IPS-NIHi11 (cell line): Measurements from ENCODE around the gene NPBWR2.

Experiments
- DNase-seq: peaks from one replicate; pipeline ENCODE4 v3.0.0; 2012; ENCODE audit warnings: mixed read lengths, low spot score

NPBWR2 gene

DNA sequence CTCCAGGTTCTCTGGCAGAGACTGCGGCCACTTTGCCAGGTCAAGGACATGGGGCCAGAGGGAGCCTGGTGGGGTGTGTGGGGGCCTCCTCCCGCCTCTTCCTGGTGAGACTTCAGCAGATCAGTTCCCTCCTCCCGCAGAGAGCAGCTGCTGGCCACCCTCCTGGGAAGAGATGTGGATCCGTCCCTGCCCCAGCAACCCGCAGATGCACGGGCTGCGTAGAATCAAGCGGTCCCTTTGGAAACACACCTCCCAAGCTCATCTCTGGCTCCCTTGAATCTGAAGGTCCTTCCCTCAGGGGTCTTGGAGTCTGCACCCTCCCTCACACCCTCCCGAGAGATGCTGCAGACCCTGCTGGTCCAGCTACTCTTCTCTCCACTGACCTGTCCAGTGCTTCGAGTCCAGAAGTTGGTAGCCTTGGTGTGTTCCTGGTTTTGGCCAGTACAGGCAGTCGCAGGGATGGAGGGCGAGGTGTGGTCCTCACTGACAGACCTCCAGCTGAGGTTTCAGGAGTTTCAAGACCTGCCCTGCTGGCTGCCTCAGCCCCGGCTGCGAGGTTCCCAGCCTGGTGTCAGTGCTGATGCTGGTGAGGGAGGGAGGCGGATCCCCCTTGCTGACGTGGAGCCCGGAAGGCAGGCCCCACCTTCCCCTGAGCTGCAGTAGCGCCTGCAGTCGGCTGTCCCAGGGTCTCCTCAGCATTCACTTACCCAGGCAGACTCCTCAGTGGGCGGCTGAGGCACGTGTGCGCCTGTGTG is at the start of gene NPBWR2:
Gene NPBWR2, minus strand, starts transcription at position 585 of the 755 bp plus-strand sequence. CDS start 734 bp downstream, outside the sequence.
- peak; percentile 76 for DNase-seq

- no peak for DNase-seq
Observed at GRCh38 chr20:64156136-64156885, 48.9 kb upstream of the NPBWR2 start.

- DNase-seq: no peak
Observed at GRCh38 chr20:64155258-64156135, 48.1 kb upstream of the NPBWR2 start.

DNA sequence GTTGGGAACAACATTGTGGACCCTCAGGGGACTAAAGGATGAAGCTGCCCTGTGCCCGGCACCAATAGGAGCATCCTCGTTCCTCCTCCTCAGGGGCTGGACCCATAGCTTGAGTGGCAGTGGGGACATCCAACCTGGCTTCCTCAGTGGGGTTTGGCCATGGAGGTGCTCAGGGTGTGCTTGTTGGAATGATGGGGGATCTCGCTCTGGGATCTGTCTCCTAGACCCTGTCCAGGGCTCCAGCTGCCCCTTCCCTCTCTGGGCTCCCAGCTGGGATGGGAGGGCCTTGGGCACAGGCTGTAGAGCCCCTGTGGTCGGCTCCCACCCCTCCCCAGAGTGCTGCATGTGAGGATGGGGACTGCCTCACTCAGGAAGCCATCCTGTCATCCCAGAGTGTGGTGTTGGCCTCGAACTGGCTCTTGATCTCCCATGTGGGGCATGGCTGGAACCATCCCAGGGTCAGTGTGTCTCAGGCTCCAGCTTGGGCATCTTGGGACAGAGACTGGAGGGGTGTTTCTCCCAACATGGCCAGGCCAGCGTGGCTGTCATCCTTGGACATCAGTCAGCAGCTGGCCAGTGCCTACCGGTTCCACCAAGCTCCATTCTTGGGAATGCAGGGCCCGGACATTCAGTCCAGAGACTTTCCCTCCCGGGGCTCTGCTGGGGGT is 47.4 kb upstream of the NPBWR2 start:
- no peak for DNase-seq

- no peak for DNase-seq
Observed at GRCh38 chr20:64153861-64154589, 46.7 kb upstream of the NPBWR2 start.

DNA sequence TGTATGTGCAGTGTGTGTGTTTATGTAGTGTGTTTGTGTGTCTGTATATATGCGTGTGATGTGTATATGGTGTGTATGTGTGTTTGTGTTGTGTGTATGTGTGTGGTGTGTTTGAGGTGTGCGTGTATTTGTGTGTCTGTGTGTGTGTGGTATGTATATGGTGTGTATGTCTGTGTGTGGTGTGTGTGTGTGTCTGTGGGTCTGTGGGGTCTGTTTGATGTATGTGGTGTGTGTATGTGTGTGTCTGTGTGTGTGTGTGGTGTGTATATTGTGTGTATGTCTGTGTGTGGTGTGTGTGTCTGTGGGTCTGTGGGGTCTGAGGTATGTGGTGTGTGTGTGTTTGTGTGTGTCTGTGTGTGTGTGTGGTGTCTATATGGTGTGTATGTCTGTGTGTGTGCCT is 46.0 kb upstream of the NPBWR2 start:
- DNase-seq: no peak

GRCh38 chr20:64152906-64153305 is 45.5 kb upstream of the NPBWR2 start:
- DNase-seq: no peak

- no peak for DNase-seq
Observed at GRCh38 chr20:64151633-64152530, 44.5 kb upstream of the NPBWR2 start.

- DNase-seq: no peak
Observed at GRCh38 chr20:64150756-64151632, 43.6 kb upstream of the NPBWR2 start.

DNA sequence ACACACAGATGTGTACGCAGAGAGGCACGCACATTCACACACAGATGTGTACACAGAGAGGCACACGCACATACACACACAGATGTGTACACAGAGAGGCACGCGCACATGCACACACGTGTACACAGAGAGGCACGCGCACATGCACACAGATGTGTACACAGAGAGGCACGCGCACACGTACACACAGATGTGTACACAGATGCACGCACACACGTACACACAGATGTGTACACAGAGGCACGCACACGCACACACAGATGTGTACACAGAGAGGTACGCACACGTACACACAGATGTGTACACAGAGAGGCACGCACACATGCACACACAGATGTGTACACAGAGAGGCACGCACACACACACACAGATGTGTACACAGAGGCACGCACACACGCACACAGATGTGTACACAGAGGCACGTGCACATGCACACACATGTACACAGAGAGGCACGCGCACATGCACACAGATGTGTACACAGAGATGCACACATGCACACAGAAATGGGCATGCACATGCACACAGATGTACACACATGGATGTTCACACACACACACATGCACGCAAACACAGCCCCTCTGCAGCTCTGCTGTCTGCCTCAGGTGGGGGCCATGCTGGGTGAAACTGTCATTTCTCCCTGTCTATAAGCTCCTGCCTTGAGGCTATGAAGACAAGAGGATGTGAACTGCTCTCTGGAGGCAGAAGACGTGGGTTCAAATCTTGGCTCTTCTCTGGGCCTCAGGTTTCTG is 42.6 kb upstream of the NPBWR2 start:
- DNase-seq: no peak

DNA sequence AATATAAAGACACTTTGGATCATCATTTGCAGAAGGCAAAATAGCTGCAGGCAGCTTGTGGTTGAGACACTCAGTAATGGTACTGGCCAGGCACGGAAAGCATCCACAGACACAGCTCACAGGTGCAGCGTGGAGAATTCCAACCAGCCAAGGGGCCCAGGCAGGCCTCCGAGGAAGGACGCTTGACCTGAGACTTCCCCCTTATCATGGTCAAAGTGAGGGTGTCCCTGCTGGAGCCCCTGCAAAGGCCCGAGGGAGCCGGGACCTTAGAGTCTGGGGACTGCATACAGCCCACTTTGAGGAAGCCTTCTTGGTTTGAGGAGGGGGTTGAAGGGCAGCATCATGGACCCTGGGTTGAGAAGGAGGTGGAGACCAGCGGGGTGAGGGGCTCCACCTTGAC is 41.8 kb upstream of the NPBWR2 start:
- DNase-seq: no peak

DNA sequence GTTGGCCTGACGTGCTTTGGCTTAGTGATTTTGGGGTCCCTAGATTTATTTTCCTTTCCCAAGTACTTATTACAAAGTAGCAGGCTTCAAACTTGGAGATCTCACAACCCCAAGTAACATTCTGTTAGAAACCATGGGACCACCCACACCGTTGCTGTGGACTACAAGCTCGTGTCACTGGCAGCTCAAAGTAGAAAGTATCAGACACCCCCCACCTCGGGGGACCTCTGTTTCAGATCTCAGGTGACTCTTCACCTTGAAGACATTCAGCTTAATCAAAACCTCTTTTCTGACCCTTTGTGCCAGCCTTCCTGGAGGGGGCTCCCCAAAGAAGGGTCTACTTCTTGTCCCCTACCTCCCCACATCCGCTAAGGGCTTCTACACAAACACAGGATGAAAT is 41.2 kb upstream of the NPBWR2 start:
- no peak for DNase-seq

GRCh38 chr20:64146936-64147477 is 39.6 kb upstream of the NPBWR2 start:
- peak; percentile 7 for DNase-seq

DNA sequence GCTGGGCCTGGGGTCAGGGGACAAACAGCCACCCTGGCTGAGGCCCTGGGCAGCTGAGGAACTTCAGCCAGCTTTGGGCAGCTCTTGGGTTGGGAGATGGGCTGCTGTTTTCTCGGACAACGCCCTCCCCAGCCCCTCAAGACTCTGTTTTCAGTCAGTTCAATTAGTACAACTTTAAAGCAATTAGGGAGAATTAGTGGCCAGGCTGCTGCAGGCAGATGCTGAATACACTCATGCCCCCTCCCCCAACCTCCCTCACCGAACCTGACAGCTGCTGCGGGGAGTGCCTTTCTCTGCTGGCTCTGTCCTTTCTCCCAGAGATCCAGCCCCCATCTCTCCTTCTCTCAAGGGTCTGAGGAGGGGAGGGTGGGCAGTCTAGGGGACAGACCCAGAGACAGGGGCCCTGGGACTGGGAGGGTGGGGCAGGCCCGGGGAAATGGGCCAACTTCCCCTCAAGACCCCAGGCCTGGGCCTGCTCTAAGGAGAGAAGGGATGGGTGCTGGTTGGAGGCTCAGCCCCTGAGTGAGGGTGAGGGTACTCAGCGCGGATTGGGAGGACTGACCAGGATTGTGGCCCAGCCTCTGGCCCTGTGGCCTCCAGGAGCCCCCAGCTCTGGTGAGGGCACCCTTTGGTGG is 39.1 kb upstream of the NPBWR2 start:
- peak; percentile 29 for DNase-seq

- DNase-seq: peak; percentile 43
Observed at GRCh38 chr20:64145458-64146300, 38.3 kb upstream of the NPBWR2 start.

DNA sequence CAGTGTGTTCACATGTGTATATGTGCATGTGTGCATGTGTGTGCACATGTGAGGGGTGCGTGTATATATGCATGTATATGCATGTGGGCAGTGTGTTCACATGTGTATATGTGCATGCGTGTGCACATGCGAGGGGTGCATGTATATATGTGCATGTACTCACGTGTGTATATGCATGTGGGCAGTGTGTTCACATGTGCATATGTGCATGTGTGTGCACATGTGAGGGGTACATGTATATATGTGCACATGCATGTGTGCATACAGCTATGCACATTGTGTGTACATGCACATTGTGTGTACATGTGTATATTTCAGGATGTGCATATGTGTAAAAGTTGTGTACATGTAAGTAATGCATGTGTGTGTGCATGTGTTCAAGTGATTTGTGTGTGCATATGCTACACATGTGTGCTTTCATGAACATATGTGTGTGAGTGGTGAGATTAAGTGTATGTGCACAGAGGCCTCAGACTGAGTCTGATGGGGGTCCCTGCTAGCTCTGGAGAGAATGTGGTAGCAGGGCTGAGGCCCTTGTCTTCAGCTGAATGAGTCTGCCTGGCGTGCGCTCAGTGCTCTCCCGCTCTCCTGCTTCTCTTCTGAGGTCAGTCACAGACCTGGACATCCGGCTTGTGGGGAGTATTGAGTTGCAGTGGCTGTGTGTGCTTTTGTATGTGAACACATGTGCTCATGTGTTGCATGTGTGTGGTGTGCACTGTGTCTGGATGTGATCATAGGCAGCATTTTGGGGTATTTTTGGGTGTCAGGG is 37.0 kb upstream of the NPBWR2 start:
- DNase-seq: no peak
